HG02763 (cell line): ENCODE results near the gene TCF7L2.

Source experiments
- ATAC-seq: cut with Tn5 transposase; IDR thresholded peaks from one replicate; pipeline ENCODE4 v1.9.1; 2021; ENCODE audit warnings: mild to moderate bottlenecking, moderate library complexity; ENCODE audit not compliant: unreplicated experiment

The TCF7L2 gene

DNA sequence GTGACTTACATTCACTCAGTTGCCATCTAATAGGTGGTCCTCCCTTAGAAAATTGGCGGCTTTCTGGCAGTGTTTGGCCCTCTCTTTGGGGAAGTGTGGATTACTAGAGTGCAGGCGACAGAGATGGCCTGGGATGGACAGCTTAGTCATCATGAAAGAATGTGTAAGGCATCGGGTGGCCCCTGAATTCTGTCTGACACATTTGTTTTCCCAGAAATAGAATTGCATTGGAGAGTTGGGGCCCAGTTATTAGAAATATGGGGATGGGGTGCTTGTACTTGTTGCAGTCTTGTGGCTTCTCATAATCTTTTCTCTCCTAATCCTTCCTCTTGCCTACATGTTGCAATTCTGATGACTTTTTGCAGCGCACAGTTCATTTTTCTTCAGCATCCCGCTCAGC, 13.8 kb downstream of the TCF7L2 start:
- no peak for ATAC-seq

DNA sequence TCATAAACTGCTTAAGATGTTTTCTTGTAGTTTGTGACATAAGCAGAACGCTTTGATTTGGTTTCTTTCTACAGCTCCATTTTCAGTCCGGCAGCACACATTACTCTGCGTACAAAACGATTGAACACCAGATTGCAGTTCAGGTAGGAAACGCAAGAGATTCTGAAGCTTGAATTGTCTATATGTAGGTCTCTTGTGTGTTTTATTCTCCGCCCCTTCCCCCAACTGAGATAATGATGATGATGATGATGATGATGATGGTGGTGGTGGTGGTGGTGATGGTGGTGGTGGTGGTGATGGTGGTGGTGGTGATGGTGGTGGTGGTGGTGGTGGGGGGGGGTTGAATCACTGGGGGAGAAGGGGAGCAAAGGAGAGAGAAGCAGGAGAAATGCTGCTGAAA, 14.4 kb downstream of the TCF7L2 start:
- ATAC-seq: no peak

DNA sequence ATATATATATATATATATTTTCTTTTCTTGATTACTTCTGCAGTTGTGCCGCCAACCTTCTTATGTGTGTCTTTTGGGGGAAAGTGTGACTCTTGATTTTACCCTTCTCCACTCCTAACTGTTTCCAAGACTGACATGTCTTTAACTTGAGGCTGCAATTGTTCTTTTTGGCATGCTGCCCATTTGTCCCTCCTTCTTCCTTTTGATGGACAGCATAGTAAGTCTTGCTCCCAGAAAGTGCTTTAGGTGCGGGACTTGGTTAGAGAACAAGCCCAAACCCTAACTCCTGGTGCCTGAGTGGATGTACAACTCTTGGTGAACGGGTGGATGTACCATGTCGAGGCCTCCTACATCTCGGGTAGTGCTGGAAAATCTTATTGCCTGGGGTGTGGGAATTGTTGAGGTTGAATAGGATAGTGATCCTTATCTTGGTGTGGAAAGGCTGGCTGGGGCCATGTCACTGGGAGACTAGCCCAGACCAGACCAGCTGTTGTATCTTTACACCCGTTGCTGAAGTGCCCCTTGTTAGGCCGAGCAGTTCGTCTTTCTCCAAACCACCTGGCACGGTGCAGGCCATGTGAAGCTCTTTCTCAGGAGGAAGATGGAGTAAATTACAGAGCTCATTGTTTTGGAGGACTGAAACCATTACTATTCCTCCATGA, 16.3 kb downstream of the TCF7L2 start:
- no peak for ATAC-seq

- no peak for ATAC-seq
Observed at GRCh38 chr10:112967200-112967599, 17.2 kb downstream of the TCF7L2 start.

DNA sequence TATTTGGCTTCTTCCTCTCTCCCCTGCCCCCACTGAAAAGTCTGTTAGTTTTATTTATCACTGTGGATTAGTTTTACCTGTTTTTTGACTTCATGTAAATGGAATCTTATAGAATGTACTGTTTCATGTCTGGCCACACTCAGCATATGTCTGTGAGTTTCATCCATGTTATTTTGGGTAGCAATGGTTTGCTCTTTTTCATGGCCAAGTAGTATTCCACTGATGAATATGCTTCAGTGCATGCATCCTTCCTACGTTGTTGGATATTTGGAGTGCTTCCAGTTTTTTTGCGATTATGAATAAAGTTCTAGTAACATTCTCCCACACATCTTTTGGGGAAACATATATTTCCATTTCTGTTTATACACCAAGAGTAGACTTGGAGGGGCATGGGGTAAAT, 19.1 kb downstream of the TCF7L2 start:
- no peak for ATAC-seq

DNA sequence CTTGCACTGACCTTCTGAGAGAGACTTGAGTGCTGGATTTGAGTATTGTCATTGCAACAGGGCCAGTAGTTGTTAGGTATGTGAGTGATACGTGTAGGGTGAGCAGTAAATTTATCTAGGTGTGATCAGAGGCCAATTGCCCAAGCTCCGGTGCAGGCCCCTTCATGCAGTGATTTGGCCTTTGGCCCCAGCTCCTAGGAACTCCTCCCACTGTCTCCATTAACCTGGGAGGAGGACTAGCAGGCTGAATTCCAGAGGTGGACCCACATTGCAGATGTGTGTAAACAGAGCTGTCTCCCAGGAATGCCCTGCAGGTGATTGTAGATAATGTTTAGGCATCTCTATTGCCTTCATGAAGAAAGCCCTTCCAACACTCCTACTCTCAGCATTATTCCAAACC, 19.5 kb downstream of the TCF7L2 start:
- no peak for ATAC-seq

DNA sequence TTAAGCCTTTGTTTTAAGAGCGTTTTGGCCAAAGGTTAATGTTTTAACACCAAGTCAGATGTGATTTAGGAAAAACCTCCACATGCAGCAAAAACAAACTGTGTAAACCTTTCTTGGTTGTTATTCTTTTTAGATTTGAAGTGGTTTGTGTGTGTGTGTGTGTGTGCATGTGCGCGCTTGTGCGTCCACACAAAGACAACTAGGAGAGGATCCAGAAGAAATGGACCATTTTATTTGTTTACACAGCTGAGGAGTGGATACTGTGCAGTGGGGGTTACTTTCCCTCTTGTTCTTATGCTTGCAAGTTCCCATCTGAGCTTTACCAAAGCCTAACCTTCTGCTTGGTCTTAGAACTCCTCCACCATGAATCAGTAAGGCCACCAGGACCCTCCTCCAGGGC, 20.0 kb downstream of the TCF7L2 start:
- no peak for ATAC-seq

DNA sequence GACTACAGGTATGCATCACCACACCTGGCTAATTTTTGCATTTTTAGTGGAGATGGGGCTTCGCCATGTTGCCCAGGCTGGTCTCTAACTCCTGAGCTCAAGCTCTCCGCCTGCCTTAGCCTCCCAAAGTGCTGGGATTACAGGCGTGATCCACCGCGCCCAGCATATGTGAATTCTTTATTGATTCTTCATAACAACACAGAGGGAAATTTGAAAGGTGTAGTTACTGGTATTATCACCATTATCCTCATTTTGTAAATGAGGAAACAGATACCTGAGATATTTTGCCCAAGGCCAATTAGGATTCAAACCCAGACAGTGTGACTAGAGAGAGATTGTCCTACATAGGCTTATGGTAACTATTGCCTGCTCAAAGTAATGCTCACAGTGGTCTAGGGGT, 22.6 kb downstream of the TCF7L2 start:
- ATAC-seq: no peak

- ATAC-seq: no peak
Observed at GRCh38 chr10:112973046-112973445, 23.0 kb downstream of the TCF7L2 start.

GRCh38 chr10:112973805-112974204, 23.8 kb downstream of the TCF7L2 start:
- no peak for ATAC-seq

DNA sequence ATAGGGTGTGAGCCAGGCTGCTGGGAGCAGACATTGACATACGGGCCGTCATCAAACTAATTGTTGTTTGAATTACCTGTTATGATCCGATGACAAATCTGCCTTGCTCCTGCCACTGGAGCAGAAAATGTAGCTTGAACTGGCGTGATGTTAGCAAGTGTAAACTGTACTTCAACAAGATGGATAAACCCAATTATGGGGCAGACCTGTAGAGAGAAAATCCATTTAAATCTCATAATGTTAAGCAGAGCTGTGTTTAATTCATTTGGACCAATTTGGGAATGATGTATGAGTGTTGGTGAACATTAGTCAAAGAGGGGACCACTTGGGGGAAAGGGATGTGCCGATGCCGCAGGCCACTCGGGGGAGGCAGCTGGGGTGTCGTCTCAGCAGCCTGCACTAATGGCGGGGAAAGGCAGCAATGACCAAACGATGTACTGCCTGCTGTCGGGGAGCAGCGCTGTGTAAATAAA, 27.4 kb downstream of the TCF7L2 start:
- no peak for ATAC-seq

GRCh38 chr10:112979927-112980326, 29.9 kb downstream of the TCF7L2 start:
- no peak for ATAC-seq

GRCh38 chr10:112980937-112981336, 30.9 kb downstream of the TCF7L2 start:
- ATAC-seq: no peak

DNA sequence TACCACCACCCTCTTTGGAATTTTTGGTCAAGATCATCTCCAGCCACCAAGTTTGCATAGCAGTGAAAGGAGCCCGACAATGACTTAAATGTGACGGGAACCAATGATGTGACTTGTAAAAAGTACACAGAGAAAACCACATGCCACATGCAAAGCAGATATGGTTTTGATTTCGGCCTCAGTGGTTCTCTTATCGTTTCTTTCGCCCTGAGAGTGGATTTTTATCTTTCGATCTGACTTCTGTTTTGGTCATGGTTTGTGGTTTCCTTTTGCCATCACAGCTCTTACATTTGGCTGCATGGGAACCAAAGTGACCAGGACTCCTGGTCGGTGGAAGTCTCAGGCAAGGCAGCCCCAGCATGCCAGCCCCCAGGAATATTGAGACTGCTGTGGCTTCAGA, 31.5 kb downstream of the TCF7L2 start:
- peak; percentile 94 for ATAC-seq

- no peak for ATAC-seq
Observed at GRCh38 chr10:112983444-112984056, 33.5 kb downstream of the TCF7L2 start.

DNA sequence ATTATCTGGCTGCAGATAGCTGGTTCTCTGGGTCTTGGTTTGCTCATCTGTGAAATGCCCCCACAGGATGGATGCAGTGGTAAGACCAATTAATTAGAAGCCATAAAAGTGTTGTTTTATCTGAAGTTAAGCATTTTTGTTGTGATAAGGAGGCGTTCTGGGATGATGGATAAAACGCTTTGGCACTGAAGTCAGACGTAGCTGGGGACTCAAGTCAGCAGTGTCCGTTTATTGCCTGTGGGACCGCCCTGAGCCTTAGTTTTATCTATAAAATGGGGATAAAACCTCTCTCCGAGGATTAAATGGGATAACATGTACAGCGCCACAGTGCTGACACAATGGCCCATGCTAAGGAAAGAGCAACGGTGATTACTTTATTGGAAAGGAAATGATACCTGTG, 34.7 kb downstream of the TCF7L2 start:
- ATAC-seq: no peak

DNA sequence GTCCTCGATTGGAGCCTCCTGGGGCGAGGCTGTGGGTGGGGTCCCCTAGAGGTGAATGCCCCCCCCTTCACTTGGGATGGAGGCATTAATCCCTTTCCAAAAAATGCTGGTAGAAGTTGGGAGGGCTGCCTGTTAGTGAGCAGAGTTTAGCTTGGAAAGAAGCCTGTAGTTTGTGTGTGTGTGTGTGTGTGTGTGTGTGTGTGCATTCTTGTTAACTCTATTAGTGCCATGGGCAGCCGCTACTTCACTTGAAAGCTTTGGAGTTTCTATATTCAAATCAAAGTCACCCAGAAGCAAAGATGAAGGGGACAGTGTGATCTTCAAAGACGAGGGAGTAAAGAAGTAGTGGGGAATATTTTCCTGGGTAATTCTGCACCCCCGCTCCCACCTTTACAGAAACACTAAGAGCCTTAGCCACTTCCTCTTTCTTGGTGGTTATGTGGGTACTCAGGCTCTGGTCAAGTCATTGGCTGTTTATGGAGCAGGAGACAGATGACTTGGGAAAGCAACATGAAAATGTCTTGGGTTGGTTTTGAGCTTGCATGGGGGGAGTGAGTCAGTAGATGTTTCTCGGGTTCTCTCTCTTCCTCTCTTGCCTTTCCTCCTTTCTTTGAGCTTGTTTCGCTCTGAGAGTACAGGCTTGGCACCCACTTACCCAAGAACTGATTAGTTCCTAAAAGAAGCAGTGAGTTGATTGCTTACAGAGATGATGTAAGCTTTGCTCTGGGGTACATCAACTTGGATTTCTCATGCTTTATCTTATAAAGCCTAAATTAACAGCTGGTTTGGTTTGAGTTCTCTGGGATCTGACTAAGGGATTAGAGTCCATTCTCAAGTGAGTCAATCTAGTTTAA, 35.9 kb downstream of the TCF7L2 start:
- ATAC-seq: no peak

DNA sequence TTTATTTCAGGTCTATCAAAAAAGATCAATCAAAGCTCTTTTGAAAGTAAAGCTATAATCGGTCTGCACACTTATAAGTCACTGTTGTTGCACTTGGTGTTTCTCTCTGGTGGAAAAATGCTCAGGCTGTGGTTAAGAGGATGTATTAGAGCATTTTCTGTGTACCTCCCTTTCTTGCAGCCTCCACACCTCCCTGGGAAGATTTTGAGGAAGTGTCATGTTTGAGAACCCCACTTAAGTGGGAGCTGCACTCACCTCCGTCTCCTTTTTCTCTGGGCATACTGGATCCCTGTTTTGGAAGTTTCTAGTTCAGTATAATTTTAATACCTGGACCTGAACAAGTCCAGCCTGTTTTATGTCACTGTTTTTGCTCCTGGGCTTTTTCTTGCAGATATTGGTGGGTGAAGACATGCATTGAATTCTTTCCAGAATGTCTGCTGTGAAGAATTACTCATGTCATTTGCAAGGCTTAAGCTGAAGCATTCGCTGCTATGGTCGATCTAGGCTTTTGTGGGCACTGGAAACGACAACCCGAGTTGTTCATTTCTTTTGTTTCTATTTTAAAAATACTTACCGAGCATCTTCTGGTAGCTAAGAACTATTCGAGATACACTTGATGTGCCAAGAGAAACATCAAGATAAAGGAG, 36.6 kb downstream of the TCF7L2 start:
- no peak for ATAC-seq

- no peak for ATAC-seq
Observed at GRCh38 chr10:112988839-112989406, 38.9 kb downstream of the TCF7L2 start.

DNA sequence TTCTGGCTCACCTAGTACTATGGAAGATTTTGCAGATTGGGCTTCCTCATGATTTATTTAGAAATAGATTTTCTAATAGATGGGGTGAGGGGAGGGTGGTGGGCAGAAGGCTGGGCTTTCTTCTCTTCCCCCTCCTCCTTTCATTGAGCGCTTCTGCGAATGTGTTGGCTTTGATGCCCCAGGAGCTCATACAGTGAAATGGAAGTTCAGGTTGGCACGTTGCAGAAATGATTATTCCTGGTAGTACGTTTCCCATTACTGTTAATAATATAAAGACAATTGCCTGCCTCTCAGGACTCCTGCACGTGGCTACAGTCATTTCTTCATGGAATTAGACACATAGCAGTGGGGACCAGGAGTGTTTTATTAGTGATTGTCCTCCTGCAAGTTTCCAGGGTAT, 39.8 kb downstream of the TCF7L2 start:
- ATAC-seq: no peak

- ATAC-seq: no peak
Observed at GRCh38 chr10:112990271-112990670, 40.2 kb downstream of the TCF7L2 start.
